Measurements from ENCODE around the gene AFMID.

- TF ChIP-seq SIN3A (IDR thresholded peaks at IDR 0.05; ENCODE audit: borderline replicate concordance, insufficient read depth, low read length) (no peak), TAF1 (IDR thresholded peaks at IDR 0.05; ENCODE audit: borderline replicate concordance, insufficient read depth, low read length) (no peak), POLR2AphosphoS5 (IDR thresholded peaks at IDR 0.05; ENCODE audit: low read depth, low read length) (no peak), REST (IDR thresholded peaks at IDR 0.05; ENCODE audit: insufficient read depth in 1 of 2, low read depth in 2 of 2, low read length in 2 of 2) (no peak)
These were observed 2.8 kb upstream of the AFMID start for GRCh38 chr17:78184351-78184750.
